Measurements from ENCODE around the gene CCDC149. TPM values are rescaled to one million over a fixed set of nuclear protein-coding genes. Genes with fewer than 3 reads are reported as not detected.

CCDC149 gene
- total and polyA plus RNA-seq, 2 of the 13 experiments (the other 11 are each of a cell fraction or from before 2014, with no cell fraction given), result 0.44 to 0.95 TPM

GRCh38 chr4:24913119-24913485 lies 260 bp upstream of the CCDC149 start:
- ATAC-seq (no peak), DNase-seq (ENCODE audit: low spot score) (no peak), FAIRE-seq (no peak)
- peak overlapping the region; percentile 34; the same call in 1 of the 2 replicates for H3K9ac ChIP-seq (ENCODE audit: insufficient read depth, low read depth, low read length)
- H2AFZ ChIP-seq (ENCODE audit: low read length), result no peak overlapping the region
- no peaks in the 10 kb centered on the region; the same call in 1 of the 2 replicates for H3K4me1 ChIP-seq (ENCODE audit: insufficient read depth, low read length)
- POLR2A ChIA-PET, result no interaction called here
- TF ChIP-seq CBX5 (CRISPR knock-in tag; IDR thresholded peaks at IDR 0.05; ENCODE audit: borderline replicate concordance), result no peak
- no peak for TF ChIP-seq ZSCAN12 (CRISPR knock-in tag; IDR thresholded peaks at IDR 0.05)
- TF ChIP-seq, protein P1, sequence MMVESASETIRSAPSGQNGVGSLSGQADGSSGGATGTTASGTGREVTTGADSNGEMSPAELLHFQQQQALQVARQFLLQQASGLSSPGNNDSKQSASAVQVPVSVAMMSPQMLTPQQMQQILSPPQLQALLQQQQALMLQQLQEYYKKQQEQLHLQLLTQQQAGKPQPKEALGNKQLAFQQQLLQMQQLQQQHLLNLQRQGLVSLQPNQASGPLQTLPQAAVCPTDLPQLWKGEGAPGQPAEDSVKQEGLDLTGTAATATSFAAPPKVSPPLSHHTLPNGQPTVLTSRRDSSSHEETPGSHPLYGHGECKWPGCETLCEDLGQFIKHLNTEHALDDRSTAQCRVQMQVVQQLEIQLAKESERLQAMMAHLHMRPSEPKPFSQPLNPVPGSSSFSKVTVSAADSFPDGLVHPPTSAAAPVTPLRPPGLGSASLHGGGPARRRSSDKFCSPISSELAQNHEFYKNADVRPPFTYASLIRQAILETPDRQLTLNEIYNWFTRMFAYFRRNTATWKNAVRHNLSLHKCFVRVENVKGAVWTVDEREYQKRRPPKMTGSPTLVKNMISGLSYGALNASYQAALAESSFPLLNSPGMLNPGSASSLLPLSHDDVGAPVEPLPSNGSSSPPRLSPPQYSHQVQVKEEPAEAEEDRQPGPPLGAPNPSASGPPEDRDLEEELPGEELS (CRISPR knock-in tag; IDR thresholded peaks at IDR 0.05), result no peak
- no peak for TF ChIP-seq CCDC6 (CRISPR knock-in tag; IDR thresholded peaks at IDR 0.05)
- no peak for TF ChIP-seq ZNF468 (CRISPR knock-in tag; IDR thresholded peaks at IDR 0.05)
- no peak for TF ChIP-seq ZNF790 (CRISPR knock-in tag; IDR thresholded peaks at IDR 0.05; ENCODE audit: borderline replicate concordance)
- TF ChIP-seq ZNF777 (CRISPR knock-in tag; IDR thresholded peaks at IDR 0.05), result no peak
- TF ChIP-seq RFX3 (CRISPR knock-in tag; IDR thresholded peaks at IDR 0.05), result no peak
- TF ChIP-seq KDM5A (IDR thresholded peaks at IDR 0.05; ENCODE audit: borderline replicate concordance, low read length), result no peak
- TF ChIP-seq PAF1 (CRISPR knock-in tag; IDR thresholded peaks at IDR 0.05), result no peak
- TF ChIP-seq, protein P2, sequence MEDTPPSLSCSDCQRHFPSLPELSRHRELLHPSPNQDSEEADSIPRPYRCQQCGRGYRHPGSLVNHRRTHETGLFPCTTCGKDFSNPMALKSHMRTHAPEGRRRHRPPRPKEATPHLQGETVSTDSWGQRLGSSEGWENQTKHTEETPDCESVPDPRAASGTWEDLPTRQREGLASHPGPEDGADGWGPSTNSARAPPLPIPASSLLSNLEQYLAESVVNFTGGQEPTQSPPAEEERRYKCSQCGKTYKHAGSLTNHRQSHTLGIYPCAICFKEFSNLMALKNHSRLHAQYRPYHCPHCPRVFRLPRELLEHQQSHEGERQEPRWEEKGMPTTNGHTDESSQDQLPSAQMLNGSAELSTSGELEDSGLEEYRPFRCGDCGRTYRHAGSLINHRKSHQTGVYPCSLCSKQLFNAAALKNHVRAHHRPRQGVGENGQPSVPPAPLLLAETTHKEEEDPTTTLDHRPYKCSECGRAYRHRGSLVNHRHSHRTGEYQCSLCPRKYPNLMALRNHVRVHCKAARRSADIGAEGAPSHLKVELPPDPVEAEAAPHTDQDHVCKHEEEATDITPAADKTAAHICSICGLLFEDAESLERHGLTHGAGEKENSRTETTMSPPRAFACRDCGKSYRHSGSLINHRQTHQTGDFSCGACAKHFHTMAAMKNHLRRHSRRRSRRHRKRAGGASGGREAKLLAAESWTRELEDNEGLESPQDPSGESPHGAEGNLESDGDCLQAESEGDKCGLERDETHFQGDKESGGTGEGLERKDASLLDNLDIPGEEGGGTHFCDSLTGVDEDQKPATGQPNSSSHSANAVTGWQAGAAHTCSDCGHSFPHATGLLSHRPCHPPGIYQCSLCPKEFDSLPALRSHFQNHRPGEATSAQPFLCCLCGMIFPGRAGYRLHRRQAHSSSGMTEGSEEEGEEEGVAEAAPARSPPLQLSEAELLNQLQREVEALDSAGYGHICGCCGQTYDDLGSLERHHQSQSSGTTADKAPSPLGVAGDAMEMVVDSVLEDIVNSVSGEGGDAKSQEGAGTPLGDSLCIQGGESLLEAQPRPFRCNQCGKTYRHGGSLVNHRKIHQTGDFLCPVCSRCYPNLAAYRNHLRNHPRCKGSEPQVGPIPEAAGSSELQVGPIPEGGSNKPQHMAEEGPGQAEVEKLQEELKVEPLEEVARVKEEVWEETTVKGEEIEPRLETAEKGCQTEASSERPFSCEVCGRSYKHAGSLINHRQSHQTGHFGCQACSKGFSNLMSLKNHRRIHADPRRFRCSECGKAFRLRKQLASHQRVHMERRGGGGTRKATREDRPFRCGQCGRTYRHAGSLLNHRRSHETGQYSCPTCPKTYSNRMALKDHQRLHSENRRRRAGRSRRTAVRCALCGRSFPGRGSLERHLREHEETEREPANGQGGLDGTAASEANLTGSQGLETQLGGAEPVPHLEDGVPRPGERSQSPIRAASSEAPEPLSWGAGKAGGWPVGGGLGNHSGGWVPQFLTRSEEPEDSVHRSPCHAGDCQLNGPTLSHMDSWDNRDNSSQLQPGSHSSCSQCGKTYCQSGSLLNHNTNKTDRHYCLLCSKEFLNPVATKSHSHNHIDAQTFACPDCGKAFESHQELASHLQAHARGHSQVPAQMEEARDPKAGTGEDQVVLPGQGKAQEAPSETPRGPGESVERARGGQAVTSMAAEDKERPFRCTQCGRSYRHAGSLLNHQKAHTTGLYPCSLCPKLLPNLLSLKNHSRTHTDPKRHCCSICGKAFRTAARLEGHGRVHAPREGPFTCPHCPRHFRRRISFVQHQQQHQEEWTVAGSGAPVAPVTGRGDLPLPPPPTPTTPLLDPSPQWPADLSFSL (CRISPR knock-in tag; IDR thresholded peaks at IDR 0.05), result no peak
- no peak for TF ChIP-seq ZNF501 (CRISPR knock-in tag; IDR thresholded peaks at IDR 0.05)
- TF ChIP-seq KDM5B (CRISPR knock-in tag; IDR thresholded peaks at IDR 0.05; ENCODE audit: borderline replicate concordance), result no peak
- TF ChIP-seq CHCHD3 (CRISPR knock-in tag; IDR thresholded peaks at IDR 0.05), result no peak
- TF ChIP-seq ZSCAN20 (CRISPR knock-in tag; IDR thresholded peaks at IDR 0.05; ENCODE audit: borderline replicate concordance), result no peak
- 80% methylated on average over 6 of the region's 25 CpGs for WGBS (ENCODE audit: low lambda C conversion rate)
- CTCF ChIA-PET (ENCODE audit: low intra/inter-chr PET ratio, low total read pairs), result no interaction called here
- intact Hi-C loops (cut with micrococcal nuclease; ENCODE audit: unreplicated experiment), result no loop called here
- H3K4me2 ChIP-seq (ENCODE audit: low read depth, low read length), result peak overlapping the region; percentile 78
- peaks cover 17% of the 10 kb centered on the region; the same call in 1 of the 2 replicates for H3K9me3 ChIP-seq (ENCODE audit: low read length)
- in situ Hi-C loops (cut with HindIII; ENCODE audit: extremely low pct_ligation_motif_present, low pct_unique_long_range_greater_than_20kb), result no loop called here
- no peaks in the 10 kb centered on the region for H4K20me1 ChIP-seq (ENCODE audit: insufficient read depth, low read length)
- peak overlapping the region in 2 of 3 experiments; percentile 41 to 58; a peak in 4 of 6 replicates for H3K4me3 ChIP-seq (replicated peaks in 1 of 3; ENCODE audit: insufficient read depth in 1 of 3, low read depth in 2 of 3, low read length in 3 of 3)
- no peak overlapping the region for H3K27ac ChIP-seq (ENCODE audit: extremely low read length, insufficient read depth, low read length)
- peaks cover 0 to 12% of the 10 kb centered on the region in 2 experiments; a peak in 3 of 5 replicates for H3K27me3 ChIP-seq (ENCODE audit: control insufficient read depth in 1 of 2, insufficient read depth in 2 of 2, low read length in 2 of 2)
- BruUV-seq (replicated peaks), result no TSS peak
- no peaks in the 10 kb centered on the region for H3K36me3 ChIP-seq (replicated peaks in 1 of 2; ENCODE audit: control insufficient read depth in 1 of 2, insufficient read depth in 2 of 2, low read length in 2 of 2)
- no peaks in the 10 kb centered on the region for H3K79me2 ChIP-seq (ENCODE audit: insufficient read depth, low read length)

Data from HepG2 (cell line).